Measurements from ENCODE around the gene CALHM5.

CALHM5 gene

DNA sequence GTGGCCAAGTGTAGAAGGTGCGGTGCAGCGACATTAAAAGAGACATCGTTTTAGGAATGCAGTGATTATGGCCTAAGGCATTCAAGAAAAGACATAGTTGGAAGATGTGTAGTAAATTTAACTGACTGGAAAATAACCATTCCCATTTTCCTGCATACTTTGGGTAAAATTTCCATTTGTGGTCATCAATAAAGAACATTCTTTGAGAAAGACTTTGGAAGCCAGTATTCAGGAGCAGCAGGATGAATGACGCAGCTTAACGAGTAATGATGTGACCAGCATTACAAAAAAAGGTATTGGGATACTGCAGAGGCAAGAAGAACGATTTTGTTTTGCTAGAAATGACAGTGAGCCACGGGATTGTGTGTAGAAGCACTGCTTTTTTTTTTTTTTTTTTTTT, 52.9 kb downstream of the CALHM5 start:
- TF ChIP-seq, protein P1, sequence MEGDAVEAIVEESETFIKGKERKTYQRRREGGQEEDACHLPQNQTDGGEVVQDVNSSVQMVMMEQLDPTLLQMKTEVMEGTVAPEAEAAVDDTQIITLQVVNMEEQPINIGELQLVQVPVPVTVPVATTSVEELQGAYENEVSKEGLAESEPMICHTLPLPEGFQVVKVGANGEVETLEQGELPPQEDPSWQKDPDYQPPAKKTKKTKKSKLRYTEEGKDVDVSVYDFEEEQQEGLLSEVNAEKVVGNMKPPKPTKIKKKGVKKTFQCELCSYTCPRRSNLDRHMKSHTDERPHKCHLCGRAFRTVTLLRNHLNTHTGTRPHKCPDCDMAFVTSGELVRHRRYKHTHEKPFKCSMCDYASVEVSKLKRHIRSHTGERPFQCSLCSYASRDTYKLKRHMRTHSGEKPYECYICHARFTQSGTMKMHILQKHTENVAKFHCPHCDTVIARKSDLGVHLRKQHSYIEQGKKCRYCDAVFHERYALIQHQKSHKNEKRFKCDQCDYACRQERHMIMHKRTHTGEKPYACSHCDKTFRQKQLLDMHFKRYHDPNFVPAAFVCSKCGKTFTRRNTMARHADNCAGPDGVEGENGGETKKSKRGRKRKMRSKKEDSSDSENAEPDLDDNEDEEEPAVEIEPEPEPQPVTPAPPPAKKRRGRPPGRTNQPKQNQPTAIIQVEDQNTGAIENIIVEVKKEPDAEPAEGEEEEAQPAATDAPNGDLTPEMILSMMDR (IDR thresholded peaks at IDR 0.05), result no peak

DNA sequence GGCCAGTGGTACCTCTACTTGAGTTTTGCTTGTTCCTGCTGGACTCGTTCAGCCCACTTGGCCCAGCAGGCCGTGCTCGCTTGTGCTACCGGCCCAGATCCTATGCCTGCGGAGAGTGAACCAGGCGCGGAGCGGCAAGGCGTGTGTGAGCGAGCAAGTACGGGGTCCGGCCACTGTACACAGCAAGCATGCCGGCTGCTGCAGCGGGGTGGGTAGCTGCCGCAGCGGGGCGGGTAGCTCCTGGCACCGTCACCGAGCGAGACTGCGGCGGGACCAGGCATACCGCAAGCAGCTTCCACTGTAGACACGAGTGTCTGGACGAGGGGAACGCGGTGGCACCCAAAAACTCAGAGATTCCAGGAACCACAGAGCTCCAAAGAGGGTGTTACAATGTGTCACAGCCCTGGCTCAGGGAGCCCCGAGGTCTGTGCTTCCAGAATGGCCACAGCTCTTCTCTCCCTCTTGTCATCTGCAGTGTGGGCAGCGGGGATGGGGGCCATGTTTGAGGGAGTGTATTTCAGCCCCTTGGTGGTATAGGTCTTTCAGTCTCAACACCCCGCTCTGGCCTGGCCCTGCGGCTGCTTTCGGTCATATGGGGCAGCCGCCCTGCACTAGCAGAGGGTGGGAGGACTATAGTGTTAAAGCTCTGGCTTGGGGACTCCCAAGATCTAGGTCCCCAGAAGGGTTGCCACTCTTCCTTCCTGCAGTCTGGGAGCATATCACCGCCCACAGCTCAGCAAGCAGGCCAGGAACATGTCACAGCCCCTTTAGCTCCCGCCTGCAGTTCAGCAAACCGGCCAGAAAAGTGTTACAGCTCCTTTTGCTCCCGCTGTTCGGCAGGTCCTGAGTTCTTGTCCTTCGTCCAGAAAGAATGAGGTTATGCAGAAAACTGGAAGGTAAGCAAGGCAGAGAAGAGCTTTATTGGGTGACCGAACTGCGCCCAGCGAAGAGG, 53.8 kb downstream of the CALHM5 start:
- TF ChIP-seq, protein P1 (IDR thresholded peaks at IDR 0.05), result no peak

DNA sequence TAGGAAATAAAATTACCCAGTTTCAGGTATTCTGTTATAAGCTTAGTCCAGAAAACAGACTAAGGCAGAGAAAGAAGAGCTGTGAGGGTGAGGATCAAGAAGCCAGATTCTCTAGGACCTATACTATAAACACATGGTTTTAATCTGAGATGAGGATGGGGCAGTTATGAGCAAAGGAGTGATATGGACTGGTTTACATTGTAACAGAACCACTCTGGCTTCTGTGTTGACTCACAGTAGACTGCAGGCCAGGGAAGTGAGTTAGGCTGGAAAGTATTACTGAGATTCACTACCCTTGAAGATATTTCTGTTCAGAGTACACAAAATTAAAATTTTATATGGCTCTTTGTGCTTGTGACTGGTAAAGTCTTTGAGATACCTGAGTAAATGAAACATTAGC, 56.7 kb downstream of the CALHM5 start:
- TF ChIP-seq, protein P1 (IDR thresholded peaks at IDR 0.05), result no peak

DNA sequence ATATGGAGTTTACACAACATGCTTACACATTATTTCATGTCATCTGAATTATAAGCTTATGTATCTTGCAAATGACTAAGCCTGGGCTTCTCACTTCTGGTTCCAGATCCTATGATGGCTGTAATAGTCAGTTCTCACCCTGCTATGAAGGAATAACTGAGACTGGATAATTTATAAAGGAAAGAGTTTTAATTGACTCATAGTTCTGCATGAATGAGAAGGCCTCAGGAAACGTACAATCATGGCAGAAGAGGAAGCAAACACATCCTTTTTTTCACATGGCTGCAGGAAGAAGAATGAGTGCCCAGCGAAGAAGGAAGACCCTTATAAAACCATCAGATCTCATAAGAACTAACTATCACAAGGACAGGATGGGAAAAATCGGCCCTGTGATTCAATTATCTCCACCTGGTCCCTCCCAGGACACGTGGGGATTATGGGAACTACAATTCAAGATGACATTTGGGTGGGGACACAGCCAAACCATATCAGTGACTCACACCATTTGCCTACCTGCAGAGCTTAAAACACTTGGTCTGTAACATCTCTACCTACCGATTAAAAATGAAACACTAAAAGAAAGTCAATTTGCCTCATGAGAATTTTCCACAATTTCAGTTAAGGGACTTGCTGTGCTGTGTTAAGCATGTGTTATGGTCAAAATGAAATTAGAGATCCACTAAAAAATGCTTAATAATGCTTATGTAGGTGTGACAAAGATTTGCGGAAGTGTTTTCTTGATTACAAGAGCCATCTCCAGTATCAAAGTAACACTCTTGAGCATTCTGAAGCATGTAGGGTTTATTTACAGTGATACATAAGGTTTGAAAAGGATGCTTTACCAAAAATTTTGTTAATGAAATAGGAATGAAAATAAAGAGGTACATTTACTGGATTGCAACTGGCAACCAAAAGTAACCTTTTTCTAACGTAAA, 57.6 kb downstream of the CALHM5 start:
- TF ChIP-seq, protein P1 (IDR thresholded peaks at IDR 0.05), result no peak

DNA sequence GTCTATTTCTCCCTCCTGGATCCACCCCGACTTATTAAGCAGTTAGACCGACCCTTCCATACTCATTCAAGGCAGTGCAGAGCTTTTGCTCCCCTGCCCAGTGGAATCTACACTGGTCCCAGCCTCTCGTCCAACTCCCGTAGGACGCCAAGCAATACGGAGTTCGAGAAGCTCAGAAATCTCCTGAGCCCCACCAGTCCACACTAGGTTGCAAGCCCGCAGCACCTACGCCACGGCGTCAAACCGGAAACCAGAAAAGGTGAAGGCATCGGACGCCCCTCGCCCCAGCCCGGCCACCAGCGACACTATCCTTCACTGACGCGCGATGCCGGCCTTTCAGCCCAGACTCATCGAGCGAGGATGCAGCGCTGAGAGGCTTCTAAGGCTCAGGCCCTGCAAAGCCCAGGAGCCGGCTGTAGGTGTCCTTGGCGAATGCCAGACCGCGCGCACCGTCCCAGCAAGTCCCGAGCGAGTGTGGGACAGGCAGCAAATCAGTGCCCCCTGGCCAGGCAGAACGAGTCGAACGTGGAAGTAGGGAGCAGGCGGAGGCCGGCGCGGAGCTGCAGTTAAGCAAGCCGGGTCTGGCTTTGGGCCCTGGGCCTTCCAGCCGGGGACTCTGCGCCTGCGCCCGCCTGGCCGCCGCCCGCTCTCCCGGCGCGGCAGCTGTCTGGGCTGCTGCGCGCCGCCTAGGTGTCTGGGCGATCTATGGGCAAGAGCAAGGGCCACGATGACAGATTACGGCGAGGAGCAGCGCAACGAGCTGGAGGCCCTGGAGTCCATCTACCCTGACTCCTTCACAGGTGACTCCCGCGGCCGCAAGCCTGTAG, 59.6 kb downstream of the CALHM5 start, which contains the start of gene RWDD1:
RWDD1 (plus strand) TSS at position 649 of the 827 bp plus-strand sequence; CDS start at position 728, 79 bp downstream.
- TF ChIP-seq, protein P1 (IDR thresholded peaks at IDR 0.05), result no peak

DNA sequence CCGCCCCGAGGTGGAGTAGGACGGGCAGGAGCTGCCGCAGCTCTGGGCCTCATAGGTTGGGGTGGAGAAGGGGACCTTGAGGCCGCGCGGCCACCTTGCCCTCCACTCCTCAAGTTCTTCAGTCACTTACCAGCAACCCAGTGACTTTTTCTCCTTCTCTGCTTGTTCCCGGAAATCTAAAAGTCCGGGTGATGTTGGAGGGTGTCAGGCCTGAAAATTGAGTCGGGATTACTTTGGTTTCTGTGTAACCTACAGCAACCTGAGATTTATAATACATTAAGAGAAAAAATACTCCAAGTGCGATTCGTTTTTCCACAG, 60.2 kb downstream of the CALHM5 start:
- TF ChIP-seq, protein P1 (IDR thresholded peaks at IDR 0.05), result no peak

DNA sequence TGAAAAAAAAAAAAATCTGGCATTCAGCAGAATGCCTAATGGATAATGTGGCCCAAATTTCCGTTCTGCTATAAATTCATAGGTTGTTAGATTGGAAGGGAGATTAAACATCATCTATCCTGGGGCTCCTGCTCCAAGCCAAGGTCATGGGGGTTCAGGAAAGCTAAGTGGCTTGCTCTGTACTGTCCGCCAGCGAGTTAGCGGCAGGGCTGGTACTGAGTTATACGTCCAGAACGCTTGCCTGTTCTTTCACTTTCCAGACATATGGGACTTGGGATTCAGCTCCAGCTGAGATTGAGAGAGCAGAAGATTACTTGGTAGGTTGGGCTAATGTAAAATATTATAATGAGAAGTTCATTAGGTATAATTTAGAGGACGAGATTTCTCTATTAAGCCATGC, 60.7 kb downstream of the CALHM5 start:
- TF ChIP-seq, protein P1 (IDR thresholded peaks at IDR 0.05), result no peak
